ENCODE results near the gene GOLGA3.

GRCh38 chr12:132795847-132796246, 32.8 kb downstream of the GOLGA3 start:
- no peak for TF ChIP-seq CTCF (IDR thresholded peaks at IDR 0.05)
- TF ChIP-seq EZH2 (IDR thresholded peaks at IDR 0.05; ENCODE audit: borderline replicate concordance, insufficient read depth, low read depth, low read length, poor library complexity, severe bottlenecking), result no peak

Data from B cell (primary cell).